Pancreas (tissue), 10 donors: ENCODE results near the gene FAF2. TPM values are rescaled to one million over a fixed set of nuclear protein-coding genes. Genes with fewer than 3 reads are reported as not detected.
A peak's percentile ranks its signal among the peaks of the same experiment; 100 is the strongest.

Experiments used
- ATAC-seq, 4 donors: fragments of 200-7000 bp; cut with Tn5 transposase; one replicate each; pipeline versions ENCODE4 v1.8.0 to v1.9.1; 2020; ENCODE audit warnings: mild to moderate bottlenecking in 4 of 4, moderate library complexity in 4 of 4
- DNase-seq, 6 donors: peaks; one replicate each; pipeline ENCODE4 v3.0.0-alpha.2; 2020
- FAIRE-seq: peaks from 2 replicates; lab custom pipeline; 2012; peaks lifted over from hg19 to GRCh38; lab: Jason Lieb, UNC
- H3K27ac ChIP-seq, 4 donors: fragments of 200-600 bp; sonication (generic); 1 replicate in 3 of 4; 2 replicates in 1 of 4; pipeline versions ENCODE4 v1.5.0 to v1.8.0; 2020
- H3K27me3 ChIP-seq, 4 donors: fragments of 200-600 bp; one replicate each; pipeline ENCODE4 v1.8.0; 2021
- H3K36me3 ChIP-seq, 3 donors: fragments of 200-600 bp; sonication (generic) in 1 of 3; one replicate each; pipeline versions ENCODE4 v1.5.0 to v1.8.0; 2020 to 2021
- H3K4me1 ChIP-seq, 3 donors: fragments of 200-600 bp; one replicate each; pipeline ENCODE4 v1.8.0; 2021
- H3K4me3 ChIP-seq, 4 donors: fragments of 200-600 bp; sonication (generic) in 2 of 4; one replicate each; pipeline versions ENCODE4 v1.5.0 to v1.8.0; 2020 to 2021
- H3K9me3 ChIP-seq, 4 donors: fragments of 200-600 bp; one replicate each; pipeline ENCODE4 v1.8.0; 2021
- CTCF ChIP-seq, 4 donors: fragments of 200-600 bp; sonication (generic) in 3 of 4; IDR thresholded peaks; one replicate each; pipeline versions ENCODE4 v1.5.0 to v1.8.0; 2021; ENCODE audit warnings: antibody characterized with exemption in 4 of 4
- WGBS, 2 donors: extraction: QIAGEN DNeasy Blood & Tissue Kit; methylation state at CpG; one replicate each; pipeline ENCODE4 v1.1.7; 2013; 5-methylcytosine and 5-hydroxymethylcytosine counted together
- intact Hi-C, 3 donors: fragments of 100-400 bp; cut with DNase I; formaldehyde crosslinking; loops; one replicate each; pipeline versions ENCODE4 v1.11.1 to v1.14.2; 2022
- polyA plus RNA-seq, 2 donors: library from polyadenylated mRNA; stranded (reverse); fragments of 200-250 nt; gene quantifications; one replicate each; pipeline ENCODE4 v1.2.3, GENCODE V29; 2013
- total RNA-seq, 6 donors: library from RNA; stranded (reverse); fragmentation: NEBNext Ultra II Directional in 4 of 6; extraction: Animal tissue kit (Norgen Biotek cat#: 25700) in 4 of 6; gene quantifications; one replicate each; pipeline versions ENCODE4 v1.2.1 to v1.2.4, GENCODE V29; 2021 to 2023
- donor health status: healthy with polysubstance abuse.
- donor health status: DM: no; HTN: no; CAD: no; lungs with moderate emphysema.
- donor health status: DM: no; HTN: no; CAD: no.
- donor health status: control.
- donor health status: control.
- donor health status: Bipolar disorder and iron deficiency.
- donor health status: DM: yes; HTN: yes; CAD: no.
- donor health status: DM: no; HTN: no; CAD: no.
- donor health status: DM: no; HTN: no; CAD: no.
- donor health status: DM: yes; HTN: yes; CAD: no.

The FAF2 gene
- total and polyA plus RNA-seq, 8 donors, result 6.8 to 18.0 (median 15.1) TPM

DNA sequence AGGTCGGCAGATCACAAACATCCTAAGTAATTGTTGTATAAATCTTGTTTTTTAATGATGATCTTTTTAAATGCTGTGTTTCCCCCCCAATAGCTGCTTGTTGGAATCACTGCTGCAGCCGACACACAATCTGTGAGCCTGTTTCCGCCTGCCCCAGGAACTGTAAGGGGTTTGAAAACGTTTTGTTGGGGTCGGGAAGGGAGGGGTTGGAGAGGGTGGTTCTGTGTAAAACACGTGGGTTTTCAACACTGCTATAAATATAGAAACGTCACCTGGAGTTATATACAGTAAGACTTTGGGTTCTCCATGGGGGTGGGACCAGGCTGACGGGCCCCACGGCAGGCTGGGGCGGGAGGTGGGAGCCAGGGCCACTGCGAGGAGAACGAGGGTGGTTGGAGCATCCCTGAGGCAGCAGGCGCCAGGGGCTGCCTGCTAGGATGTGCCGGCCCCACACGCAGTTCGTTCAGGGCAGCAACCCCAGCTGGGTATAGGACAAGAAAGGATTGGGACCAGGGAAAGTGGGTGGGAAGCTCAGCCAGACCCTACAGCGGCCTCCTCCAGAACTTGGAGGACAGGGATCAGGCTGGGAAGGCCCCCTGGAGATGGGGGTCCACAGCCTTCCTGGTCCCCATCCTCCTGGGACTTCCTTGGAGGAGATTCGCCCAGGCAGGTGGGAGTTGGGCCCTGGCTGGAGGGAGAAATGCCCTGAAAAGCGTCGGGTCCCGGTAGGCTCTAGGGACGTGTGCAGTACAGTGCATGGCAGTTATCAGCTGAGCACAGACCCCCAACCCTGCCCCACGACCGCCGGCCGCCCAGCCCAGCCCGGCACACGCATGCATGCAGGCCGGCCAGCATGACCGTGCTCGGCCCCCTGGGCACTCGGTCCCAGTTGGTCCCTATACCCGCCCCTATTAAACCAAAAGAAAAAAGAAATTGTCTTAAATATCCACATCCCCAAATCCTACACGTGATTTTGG lies 79.3 kb downstream of the FAF2 start:
- ATAC-seq, result no peak
- Histone ChIP-seq H3K27me3 (no peaks in the 10 kb centered on the region), H3K9me3 (no peaks in the 10 kb centered on the region), H3K36me3 (peaks cover 11 to 38% (median 16%) of the 10 kb centered on the region in 3 donors), H3K4me3 (no peak overlapping the region), H3K4me1 (no peaks in the 10 kb centered on the region), H3K27ac (no peak overlapping the region)
- no peak for FAIRE-seq
- TF ChIP-seq CTCF (IDR thresholded peaks at IDR 0.05), result no peak
- 90 to 91% methylated on average over 34 of the region's 34 CpGs for WGBS, 2 donors
- DNase-seq, result peak in 1 of 6 donors; percentile 55
- intact Hi-C loops, result no loop called here

DNA sequence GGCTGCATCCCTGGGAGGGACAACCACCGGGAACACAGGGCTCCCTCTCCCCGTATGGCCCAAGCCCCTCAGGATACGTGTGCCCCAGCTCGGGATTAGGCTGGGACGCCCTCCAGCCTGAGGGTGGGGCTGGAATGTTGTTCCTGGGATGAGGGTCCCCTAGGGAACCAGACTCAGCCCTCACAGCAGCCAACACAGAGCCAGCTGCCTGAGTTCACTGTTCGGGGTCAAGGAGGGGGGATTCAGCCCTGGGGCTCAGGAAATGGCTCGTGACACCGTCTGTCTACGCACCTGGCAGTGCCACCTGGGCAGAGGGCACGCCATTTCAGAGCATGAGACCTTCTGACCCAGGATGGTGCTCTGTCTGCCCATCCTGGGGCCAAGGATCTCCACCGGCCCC lies 80.1 kb downstream of the FAF2 start:
- Histone ChIP-seq H3K36me3 (peaks cover 11 to 38% (median 16%) of the 10 kb centered on the region in 3 donors), H3K27ac (no peak overlapping the region), H3K27me3 (no peaks in the 10 kb centered on the region), H3K4me3 (no peak overlapping the region), H3K4me1 (peaks cover 1 to 4% (median 3%) of the 10 kb centered on the region in 3 donors), H3K9me3 (no peaks in the 10 kb centered on the region)
- intact Hi-C loops, result no loop called here
- 91 to 92% methylated on average over 11 of the region's 11 CpGs for WGBS, 2 donors
- DNase-seq (peak in 1 of 6 donors; percentile 49), FAIRE-seq (no peak), ATAC-seq (no peak)
- TF ChIP-seq CTCF (IDR thresholded peaks at IDR 0.05), result no peak

DNA sequence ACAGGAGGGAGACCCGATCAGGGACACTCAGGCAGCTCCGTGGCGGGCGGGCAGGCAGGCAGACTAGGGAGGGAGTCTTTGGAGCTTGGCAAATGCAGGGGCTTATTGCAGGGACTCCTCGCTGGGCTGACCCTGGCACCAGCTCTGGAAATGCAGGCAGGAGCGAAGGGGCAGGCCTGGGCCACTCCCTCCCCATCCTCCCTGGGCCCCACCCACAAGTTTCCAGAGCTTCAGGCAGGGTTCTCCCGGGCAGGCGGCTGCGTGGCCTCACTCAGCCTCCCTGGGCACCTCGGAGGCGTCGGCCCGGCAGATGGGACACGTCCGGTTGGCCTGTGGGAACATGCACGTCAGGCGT lies 80.6 kb downstream of the FAF2 start:
- ATAC-seq (no peak), DNase-seq (peak in 1 of 6 donors; percentile 68), FAIRE-seq (no peak)
- Histone ChIP-seq H3K36me3 (peaks cover 11 to 38% (median 16%) of the 10 kb centered on the region in 3 donors), H3K4me3 (no peak overlapping the region), H3K4me1 (peaks cover 6 to 9% (median 7%) of the 10 kb centered on the region in 3 donors), H3K27ac (no peak overlapping the region), H3K27me3 (no peaks in the 10 kb centered on the region), H3K9me3 (no peaks in the 10 kb centered on the region)
- WGBS, 2 donors, result 92 to 95% methylated on average over 17 of the region's 17 CpGs
- intact Hi-C loops, result no loop called here
- no peak for TF ChIP-seq CTCF (IDR thresholded peaks at IDR 0.05)

DNA sequence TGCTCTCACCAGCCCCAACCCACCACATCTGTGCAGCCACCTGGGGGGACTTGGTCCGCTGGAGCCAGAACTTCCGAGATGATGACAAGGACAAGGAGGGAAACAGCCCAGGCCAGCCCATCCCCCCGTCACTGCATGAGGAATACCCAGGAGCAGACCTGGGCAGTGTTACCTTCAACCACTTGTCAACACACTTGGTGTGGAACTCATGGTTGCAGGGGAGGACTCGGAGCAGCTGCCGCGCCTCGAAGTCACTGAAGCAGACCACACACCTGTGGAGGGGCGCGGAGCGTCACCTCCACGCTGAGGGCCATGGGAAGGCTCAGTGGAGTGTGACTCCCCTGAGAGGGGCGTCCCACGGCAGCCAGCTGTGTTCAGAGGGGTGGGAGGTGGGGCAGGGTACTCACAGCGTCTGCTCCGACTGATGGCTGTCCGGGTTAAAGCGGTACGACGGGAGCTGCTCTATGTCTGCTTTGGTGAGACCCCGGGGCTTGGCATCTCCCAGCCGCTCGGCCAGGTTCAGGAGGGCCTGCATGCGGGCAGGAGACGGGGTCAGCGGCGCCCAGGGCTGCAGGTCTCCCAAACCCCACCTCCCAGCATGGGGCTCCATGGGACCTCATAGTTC lies 81.0 kb downstream of the FAF2 start:
- DNase-seq, result peak in 1 of 6 donors; percentile 75
- 94 to 96% methylated on average over 26 of the region's 26 CpGs for WGBS, 2 donors
- H3K27ac ChIP-seq, result no peak overlapping the region
- no peak for ATAC-seq
- TF ChIP-seq CTCF (IDR thresholded peaks at IDR 0.05), result no peak
- intact Hi-C loops, result no loop called here
- H3K36me3 ChIP-seq, result peaks cover 11 to 38% (median 16%) of the 10 kb centered on the region in 3 donors
- H3K27me3 ChIP-seq, result no peaks in the 10 kb centered on the region
- H3K4me3 ChIP-seq, result no peak overlapping the region
- FAIRE-seq, result no peak
- peaks cover 8 to 11% (median 11%) of the 10 kb centered on the region in 3 donors for H3K4me1 ChIP-seq
- no peaks in the 10 kb centered on the region for H3K9me3 ChIP-seq
